Stimulated activated CD4-positive, alpha-beta T cell treated with anti-CD3 and anti-CD28 coated beads, TNF-alpha, amount 100 ng/mL, for 1 hour (primary cell): ENCODE data around the gene IGFBP4.

Experiments
- DNase-seq, 3 donors: peaks; one replicate each; pipeline ENCODE4 v3.0.0-alpha.2; 2020; ENCODE audit warnings: low read depth in 3 of 3, low spot score in 1 of 3

IGFBP4 gene

GRCh38 chr17:40454613-40454995 lies 11.4 kb downstream of the IGFBP4 start:
- no peak for DNase-seq

DNA sequence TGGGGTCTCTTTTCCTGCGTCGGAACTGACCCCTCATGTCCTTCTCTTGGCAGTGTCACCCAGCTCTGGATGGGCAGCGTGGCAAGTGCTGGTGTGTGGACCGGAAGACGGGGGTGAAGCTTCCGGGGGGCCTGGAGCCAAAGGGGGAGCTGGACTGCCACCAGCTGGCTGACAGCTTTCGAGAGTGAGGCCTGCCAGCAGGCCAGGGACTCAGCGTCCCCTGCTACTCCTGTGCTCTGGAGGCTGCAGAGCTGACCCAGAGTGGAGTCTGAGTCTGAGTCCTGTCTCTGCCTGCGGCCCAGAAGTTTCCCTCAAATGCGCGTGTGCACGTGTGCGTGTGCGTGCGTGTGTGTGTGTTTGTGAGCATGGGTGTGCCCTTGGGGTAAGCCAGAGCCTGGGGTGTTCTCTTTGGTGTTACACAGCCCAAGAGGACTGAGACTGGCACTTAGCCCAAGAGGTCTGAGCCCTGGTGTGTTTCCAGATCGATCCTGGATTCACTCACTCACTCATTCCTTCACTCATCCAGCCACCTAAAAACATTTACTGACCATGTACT lies 13.2 kb downstream of the IGFBP4 start:
- DNase-seq: no peak

- no peak for DNase-seq
These were observed 14.1 kb downstream of the IGFBP4 start for GRCh38 chr17:40457369-40457768.

DNA sequence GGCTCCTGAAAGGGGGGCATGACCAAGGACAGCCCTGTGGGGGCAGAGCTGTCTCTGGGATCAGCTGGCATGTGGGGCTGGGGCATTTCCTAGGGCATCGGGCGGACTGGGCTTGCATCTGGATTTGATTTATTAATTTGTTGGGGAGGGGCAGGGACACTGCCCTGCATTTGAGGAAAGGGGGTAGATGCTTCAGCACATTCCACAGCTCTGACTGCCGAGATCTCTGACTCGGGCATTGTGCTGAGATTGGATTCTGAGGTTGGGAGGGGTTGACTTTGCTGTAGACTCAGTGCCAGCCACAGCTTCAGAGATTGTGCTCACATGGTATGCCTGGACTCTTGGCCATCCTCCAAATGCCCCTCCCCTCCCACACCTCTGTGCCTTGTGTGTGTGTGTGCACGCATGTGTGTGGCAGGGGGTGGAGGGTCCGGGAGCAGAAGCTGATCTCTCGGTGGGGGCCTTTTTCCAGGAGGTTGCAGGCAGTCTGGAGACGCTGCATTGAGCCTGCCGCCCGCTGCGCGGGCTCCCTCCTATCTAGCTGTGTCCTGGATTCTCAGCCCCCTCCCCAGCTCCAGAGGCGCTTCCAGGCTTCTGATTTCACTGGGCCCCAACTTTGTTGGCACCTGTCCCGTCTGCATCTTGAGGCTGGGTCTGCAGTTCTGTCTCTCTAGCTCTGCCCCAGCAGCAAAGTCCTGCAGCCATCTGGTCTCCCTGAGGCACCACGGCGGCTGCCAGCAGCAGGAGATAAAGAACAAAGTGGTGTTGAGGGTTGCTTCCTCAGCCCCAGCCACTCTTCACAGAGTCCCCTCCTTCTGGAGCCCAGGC lies 14.9 kb downstream of the IGFBP4 start:
- no peak for DNase-seq

DNA sequence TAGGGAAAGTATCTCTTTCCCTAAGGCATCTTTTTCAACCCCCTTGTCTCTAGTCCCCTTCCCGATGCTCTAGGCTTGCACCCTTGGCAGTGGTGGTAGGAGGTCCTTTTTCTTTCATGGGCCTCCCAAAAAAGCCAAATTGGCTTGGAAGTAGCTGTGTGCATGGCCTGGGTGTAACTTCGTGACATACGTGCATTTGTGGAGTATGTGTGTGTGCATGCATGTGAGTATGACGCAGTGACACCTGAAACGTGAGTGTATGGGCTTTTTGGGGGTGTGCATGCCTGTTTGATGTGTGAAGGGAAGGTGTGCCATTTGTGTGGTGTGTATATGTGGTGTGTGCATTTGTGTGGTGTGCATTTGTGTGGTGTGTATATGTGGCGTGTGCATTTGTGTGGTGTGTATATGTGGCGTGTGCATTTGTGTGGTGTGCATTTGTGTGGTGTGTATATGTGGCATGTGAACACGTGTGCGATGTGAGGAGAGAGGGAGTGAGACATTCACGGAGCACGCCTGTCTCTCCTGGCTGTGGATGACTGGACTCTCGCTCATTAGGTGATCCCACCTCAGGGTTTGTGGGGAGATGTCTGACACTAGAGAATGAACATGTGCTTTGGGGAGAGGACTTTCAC lies 15.7 kb downstream of the IGFBP4 start:
- DNase-seq: no peak

GRCh38 chr17:40459636-40460603 lies 16.7 kb downstream of the IGFBP4 start:
- DNase-seq: no peak

DNA sequence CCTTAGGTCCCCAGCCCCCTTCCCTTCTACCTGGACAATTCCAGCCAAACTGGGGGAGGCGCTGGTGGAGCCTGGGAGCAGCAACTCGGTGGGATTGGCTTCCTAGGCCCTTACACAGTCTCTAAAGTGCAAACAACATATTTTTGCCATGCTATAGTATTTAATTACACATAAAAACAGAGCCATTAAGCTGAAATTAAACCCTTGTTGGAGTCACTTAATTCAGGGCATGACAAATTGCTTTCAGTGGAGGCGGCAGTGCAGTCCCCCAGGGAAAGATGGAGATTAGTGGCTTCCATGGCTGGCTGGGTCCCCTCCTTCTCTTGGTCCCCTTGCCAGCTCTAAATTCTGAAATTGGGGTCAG lies 17.3 kb downstream of the IGFBP4 start:
- no peak for DNase-seq

DNA sequence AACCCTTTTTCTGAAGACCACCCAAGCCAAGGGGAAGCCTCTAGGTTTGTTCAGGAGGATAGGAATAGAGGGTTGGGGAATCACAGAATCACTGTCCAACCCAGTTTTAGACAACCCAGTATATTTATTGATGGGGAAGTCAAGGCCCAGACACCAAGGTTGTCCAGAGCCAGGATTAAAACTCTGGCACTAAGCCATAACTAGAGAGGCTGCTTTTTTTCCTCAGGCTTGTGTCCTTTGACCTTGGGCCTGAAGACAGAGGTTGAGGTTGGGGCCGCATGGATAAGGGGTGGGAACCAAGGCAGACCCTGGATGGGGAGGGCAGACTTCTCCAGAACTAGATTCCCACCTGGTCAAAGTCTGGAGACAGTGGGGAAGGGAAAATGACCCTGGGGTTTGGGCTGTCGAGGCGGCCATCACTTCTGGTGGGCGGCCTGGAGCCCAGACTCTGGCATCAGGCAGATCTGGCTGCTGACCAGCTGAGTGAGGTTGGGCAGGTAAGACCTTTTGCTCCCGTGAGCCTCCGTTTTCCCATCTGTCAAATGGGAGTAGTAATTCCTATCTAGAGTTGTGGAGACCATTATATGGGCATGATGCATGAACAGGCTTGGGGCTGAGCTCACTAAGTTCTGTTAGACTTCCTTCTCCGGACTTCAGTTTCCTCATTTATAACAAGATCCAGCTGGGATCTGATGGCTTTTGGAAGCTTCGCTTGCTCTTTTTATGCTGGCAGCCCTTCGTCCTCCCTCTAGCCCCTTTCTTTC lies 17.9 kb downstream of the IGFBP4 start:
- no peak for DNase-seq

DNA sequence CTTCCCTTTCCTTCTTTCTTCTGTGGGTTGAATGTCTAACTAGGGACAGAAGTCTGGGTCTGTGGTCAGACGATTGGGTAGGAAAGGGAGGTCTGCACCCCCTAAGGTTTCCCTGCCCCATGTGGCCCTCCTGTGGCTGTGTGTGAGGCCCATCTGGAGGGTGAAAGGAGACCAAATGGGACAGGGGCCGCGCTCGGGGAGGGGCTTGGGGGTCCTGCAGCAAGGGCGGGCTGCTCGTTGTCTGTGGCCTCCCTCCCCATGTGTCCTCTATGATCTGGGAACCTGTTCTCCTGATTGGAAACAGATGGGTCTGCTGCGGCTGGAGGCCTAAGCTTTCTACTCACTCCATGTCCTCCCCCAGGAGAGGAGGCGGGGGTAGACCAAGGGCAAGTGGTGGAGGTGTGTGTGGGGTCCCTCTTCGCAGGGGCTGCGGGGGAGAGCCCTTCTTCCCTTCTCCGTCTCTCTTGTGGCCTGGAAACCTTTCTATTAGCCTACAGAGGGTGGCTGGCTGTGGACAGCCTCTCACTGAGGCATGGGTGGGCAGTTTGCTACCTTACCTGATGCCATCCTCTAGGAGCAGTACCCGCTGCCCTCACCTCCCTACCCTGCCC lies 18.6 kb downstream of the IGFBP4 start:
- DNase-seq: no peak

- no peak for DNase-seq
These were observed 19.3 kb downstream of the IGFBP4 start for GRCh38 chr17:40462343-40463121.

DNA sequence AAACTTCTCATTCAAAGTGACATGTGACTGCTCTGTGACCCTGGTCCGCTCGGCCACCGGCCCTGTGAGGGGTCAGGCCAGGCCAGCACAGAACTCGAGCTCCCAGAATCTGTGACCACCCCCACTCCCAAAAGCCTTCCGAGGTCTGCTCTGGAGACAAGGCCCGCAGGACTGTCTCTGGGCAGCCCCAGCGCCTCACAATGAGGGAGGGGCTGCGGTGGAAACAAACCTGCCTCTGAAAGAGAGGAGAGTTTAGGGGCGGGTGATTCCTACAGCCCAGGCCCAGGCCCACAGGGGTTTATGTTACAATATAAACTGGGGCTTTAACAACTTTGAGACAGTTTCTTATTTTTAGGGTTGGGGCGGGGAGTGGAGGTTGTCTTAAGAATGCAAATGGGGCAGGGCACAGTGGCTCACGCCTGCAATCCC lies 19.9 kb downstream of the IGFBP4 start:
- no peak for DNase-seq

- DNase-seq: no peak
These were observed 21.2 kb downstream of the IGFBP4 start for GRCh38 chr17:40464392-40464855.

GRCh38 chr17:40466298-40466971 lies 23.2 kb downstream of the IGFBP4 start:
- no peak for DNase-seq

GRCh38 chr17:40467281-40467867 lies 24.1 kb downstream of the IGFBP4 start:
- no peak for DNase-seq

GRCh38 chr17:40468560-40468959 lies 25.3 kb downstream of the IGFBP4 start:
- no peak for DNase-seq

- DNase-seq: no peak
These were observed 26.8 kb downstream of the IGFBP4 start for GRCh38 chr17:40469805-40470675.
